Measurements from ENCODE around the gene TRAPPC12. TPM values are rescaled to one million over a fixed set of nuclear protein-coding genes. Genes with fewer than 3 reads are reported as not detected.

Gene TRAPPC12
- polyA plus RNA-seq, 1 donor (not counting 4 experiments of a cell fraction or from before 2014, with no cell fraction given): 44.2 TPM

DNA sequence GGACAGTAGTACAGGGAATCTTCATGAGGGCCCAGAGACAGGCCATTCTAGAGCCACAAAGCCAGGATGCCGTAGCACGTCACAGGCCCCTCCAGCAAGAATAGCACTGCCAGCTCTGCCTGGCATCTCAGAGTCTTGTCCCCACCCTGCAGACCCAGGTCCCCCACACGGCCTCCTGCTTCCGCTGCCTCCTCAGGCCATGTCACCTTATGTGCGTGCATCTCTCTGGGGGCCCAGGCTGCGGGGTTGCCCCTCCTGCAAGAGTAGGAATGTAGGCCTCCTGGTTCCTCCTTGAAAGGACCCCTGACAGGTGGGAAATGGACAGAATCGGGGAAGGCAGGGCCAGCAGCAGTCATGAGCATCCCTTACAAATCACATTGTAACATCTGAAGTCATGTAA, 90.0 kb downstream of the TRAPPC12 start:
- no peak overlapping the region for H3K4me3 ChIP-seq (ENCODE audit: control insufficient read depth in 2 of 3, extremely low read depth in 1 of 3, insufficient read depth in 2 of 3, low read depth in 1 of 3, low read length in 3 of 3)
- no peaks in the 10 kb centered on the region for H3K9me3 ChIP-seq (ENCODE audit: control insufficient read depth, low read depth, low read length)
- H3K9ac ChIP-seq (ENCODE audit: control insufficient read depth, extremely low read depth, insufficient read depth, low read length): no peak overlapping the region
- H4K20me1 ChIP-seq (ENCODE audit: control insufficient read depth, extremely low read depth, insufficient read depth, low read length): no peaks in the 10 kb centered on the region
- no peak for TF ChIP-seq EZH2 (IDR thresholded peaks at IDR 0.05; ENCODE audit: low read length)
- TF ChIP-seq, protein P1, sequence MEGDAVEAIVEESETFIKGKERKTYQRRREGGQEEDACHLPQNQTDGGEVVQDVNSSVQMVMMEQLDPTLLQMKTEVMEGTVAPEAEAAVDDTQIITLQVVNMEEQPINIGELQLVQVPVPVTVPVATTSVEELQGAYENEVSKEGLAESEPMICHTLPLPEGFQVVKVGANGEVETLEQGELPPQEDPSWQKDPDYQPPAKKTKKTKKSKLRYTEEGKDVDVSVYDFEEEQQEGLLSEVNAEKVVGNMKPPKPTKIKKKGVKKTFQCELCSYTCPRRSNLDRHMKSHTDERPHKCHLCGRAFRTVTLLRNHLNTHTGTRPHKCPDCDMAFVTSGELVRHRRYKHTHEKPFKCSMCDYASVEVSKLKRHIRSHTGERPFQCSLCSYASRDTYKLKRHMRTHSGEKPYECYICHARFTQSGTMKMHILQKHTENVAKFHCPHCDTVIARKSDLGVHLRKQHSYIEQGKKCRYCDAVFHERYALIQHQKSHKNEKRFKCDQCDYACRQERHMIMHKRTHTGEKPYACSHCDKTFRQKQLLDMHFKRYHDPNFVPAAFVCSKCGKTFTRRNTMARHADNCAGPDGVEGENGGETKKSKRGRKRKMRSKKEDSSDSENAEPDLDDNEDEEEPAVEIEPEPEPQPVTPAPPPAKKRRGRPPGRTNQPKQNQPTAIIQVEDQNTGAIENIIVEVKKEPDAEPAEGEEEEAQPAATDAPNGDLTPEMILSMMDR (optimal IDR thresholded peaks at IDR 0.05 in 1 of 3, IDR thresholded peaks at IDR 0.05 in 1 of 3, conservative IDR thresholded peaks at IDR 0.05 in 1 of 3; ENCODE audit: extremely low read depth in 1 of 3, insufficient read depth in 2 of 3, low read length in 3 of 3): no peak
- no peaks in the 10 kb centered on the region for H3K27me3 ChIP-seq (ENCODE audit: control insufficient read depth, extremely low read depth, insufficient read depth, low read length)
- peaks cover 13% of the 10 kb centered on the region for H3K4me1 ChIP-seq (ENCODE audit: control insufficient read depth, extremely low read depth, insufficient read depth, low read length)
- dilution Hi-C loops (cut with MboI; ENCODE audit: extremely low pct_ligation_motif_present, low sequenced_read_pairs): no loop called here
- H3K79me2 ChIP-seq (ENCODE audit: control insufficient read depth, insufficient read depth, low read length): no peaks in the 10 kb centered on the region
- no peak overlapping the region for H3K27ac ChIP-seq (ENCODE audit: control insufficient read depth, insufficient read depth, low read length)
- H3K4me2 ChIP-seq (ENCODE audit: control insufficient read depth, extremely low read depth, insufficient read depth, low read depth, low read length): no peak overlapping the region
- FAIRE-seq (no peak), DNase-seq (ENCODE audit: low read depth, low spot score) (no peak)
- peaks cover 8 to 22% of the 10 kb centered on the region in 2 experiments for H3K36me3 ChIP-seq (ENCODE audit: control insufficient read depth in 2 of 2, extremely low read depth in 1 of 2, insufficient read depth in 2 of 2, low read length in 2 of 2)
- no peak overlapping the region for H2AFZ ChIP-seq (ENCODE audit: control insufficient read depth, low read length)
- H3K9me1 ChIP-seq (ENCODE audit: control insufficient read depth, extremely low read depth, insufficient read depth, low read length): no peaks in the 10 kb centered on the region

DNA sequence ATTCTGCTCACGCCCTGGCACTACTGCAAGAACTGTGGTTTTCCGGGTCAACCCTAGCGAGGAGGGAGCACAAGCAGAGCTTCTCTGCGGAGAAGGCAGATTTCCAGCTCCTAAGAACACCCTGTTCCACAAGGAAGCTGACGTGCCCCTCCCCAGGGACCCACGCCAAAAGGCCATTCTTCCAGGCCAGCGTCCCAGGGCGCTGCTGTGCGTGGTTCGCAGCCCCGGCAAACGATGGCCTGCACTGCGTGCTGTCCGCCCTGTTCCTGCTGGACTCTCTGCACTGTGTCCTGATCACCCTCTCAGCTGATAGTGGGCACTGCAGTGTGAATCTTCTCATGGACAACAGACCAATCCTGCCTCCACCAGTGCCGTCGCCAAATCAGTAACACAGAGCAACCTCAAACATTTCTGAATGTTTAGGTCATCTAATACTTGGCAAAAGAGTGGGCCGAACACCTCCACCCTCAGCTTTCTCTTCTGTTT, 90.7 kb downstream of the TRAPPC12 start:
- peak; percentile 85 for FAIRE-seq
- TF ChIP-seq, protein P1 (optimal IDR thresholded peaks at IDR 0.05 in 1 of 3, IDR thresholded peaks at IDR 0.05 in 1 of 3, conservative IDR thresholded peaks at IDR 0.05 in 1 of 3; ENCODE audit: extremely low read depth in 1 of 3, insufficient read depth in 2 of 3, low read length in 3 of 3): no peak
- no peak for TF ChIP-seq EZH2 (IDR thresholded peaks at IDR 0.05; ENCODE audit: low read length)
- Histone ChIP-seq H3K4me3 (ENCODE audit: control insufficient read depth in 2 of 3, extremely low read depth in 1 of 3, insufficient read depth in 2 of 3, low read depth in 1 of 3, low read length in 3 of 3) (no peak overlapping the region), H2AFZ (ENCODE audit: control insufficient read depth, low read length) (peak overlapping the region; percentile 34), H3K27ac (ENCODE audit: control insufficient read depth, insufficient read depth, low read length) (no peak overlapping the region), H3K79me2 (ENCODE audit: control insufficient read depth, insufficient read depth, low read length) (no peaks in the 10 kb centered on the region), H3K4me2 (ENCODE audit: control insufficient read depth, extremely low read depth, insufficient read depth, low read depth, low read length) (peak overlapping the region; percentile 37), H4K20me1 (ENCODE audit: control insufficient read depth, extremely low read depth, insufficient read depth, low read length) (no peaks in the 10 kb centered on the region), H3K36me3 (ENCODE audit: control insufficient read depth in 2 of 2, extremely low read depth in 1 of 2, insufficient read depth in 2 of 2, low read length in 2 of 2) (peaks cover 8 to 22% of the 10 kb centered on the region in 2 experiments), H3K9me3 (ENCODE audit: control insufficient read depth, low read depth, low read length) (no peaks in the 10 kb centered on the region), H3K4me1 (ENCODE audit: control insufficient read depth, extremely low read depth, insufficient read depth, low read length) (peaks cover 13% of the 10 kb centered on the region), H3K9me1 (ENCODE audit: control insufficient read depth, extremely low read depth, insufficient read depth, low read length) (no peaks in the 10 kb centered on the region), H3K9ac (ENCODE audit: control insufficient read depth, extremely low read depth, insufficient read depth, low read length) (peak overlapping the region; percentile 24), H3K27me3 (ENCODE audit: control insufficient read depth, extremely low read depth, insufficient read depth, low read length) (no peaks in the 10 kb centered on the region)
- DNase-seq (ENCODE audit: low read depth, low spot score): no peak
- dilution Hi-C loops (cut with MboI; ENCODE audit: extremely low pct_ligation_motif_present, low sequenced_read_pairs): no loop called here
